Adrenal gland (tissue), 12 donors: ENCODE results near the gene VBP1. TPM values are rescaled to one million over a fixed set of nuclear protein-coding genes. Genes with fewer than 3 reads are reported as not detected.
A peak's percentile ranks its signal among the peaks of the same experiment; 100 is the strongest.
"Not testable (repeated sequence)": the region's sequence is repeated elsewhere in the genome, so short reads cannot be mapped to it uniquely, and the experiment has no call there.

Source experiments
- DNase-seq, 7 donors: peaks; one replicate each; pipeline ENCODE4 v3.0.0-alpha.2; 2019 to 2020
- H3K27ac ChIP-seq, 5 donors: fragments of 200-600 bp; sonication (generic) in 4 of 5; 1 replicate in 3 of 5; 2 replicates in 2 of 5; pipeline versions ENCODE4 v1.5.1 to v1.8.0; 2016 to 2020; ENCODE audit warnings: mild to moderate bottlenecking in 1 of 5
- H3K27me3 ChIP-seq: fragments of 200-600 bp; 2 replicates; pipeline ENCODE4 v1.8.0; 2021
- H3K36me3 ChIP-seq, 2 donors: fragments of 200-600 bp; replicated peaks in 1 of 2; 1 replicate in 1 of 2; 2 replicates in 1 of 2; pipeline versions ENCODE4 v1.5.1 to v1.8.0; 2018 to 2022
- H3K4me1 ChIP-seq, 2 donors: fragments of 200-600 bp; replicated peaks in 1 of 2; 1 replicate in 1 of 2; 2 replicates in 1 of 2; pipeline versions ENCODE4 v1.5.1 to v1.8.0; 2018 to 2021
- H3K4me3 ChIP-seq, 4 donors: fragments of 200-600 bp; sonication (generic) in 3 of 4; one replicate each; pipeline ENCODE4 v1.5.1; 2016 to 2018
- H3K9me3 ChIP-seq, 3 donors: fragments of 200-600 bp; sonication (generic) in 1 of 3; replicated peaks in 1 of 3; 1 replicate in 2 of 3; 2 replicates in 1 of 3; pipeline versions ENCODE4 v1.5.1 to v1.8.0; 2016 to 2021
- CTCF ChIP-seq, 6 experiments: fragments of 450-650 bp in 4 of 6; fragments of 200-600 bp in 2 of 6; sonication (generic) in 1 of 6; IDR thresholded peaks; 1 replicate in 5 of 6; 2 replicates in 1 of 6; pipeline versions ENCODE4 v1.5.1 to v1.8.0; 2016 to 2021; ENCODE audit warnings: antibody characterized with exemption in 6 of 6, mild to moderate bottlenecking in 2 of 6, moderate library complexity in 1 of 6
- POLR2A ChIP-seq, 2 donors: fragments of 450-650 bp; IDR thresholded peaks; one replicate each; pipeline ENCODE4 v1.6.1; 2017; ENCODE audit warnings: antibody characterized with exemption in 2 of 2, mild to moderate bottlenecking in 2 of 2, moderate library complexity in 1 of 2
- WGBS, 4 donors: extraction: QIAGEN DNeasy Blood & Tissue Kit in 2 of 4; methylation state at CpG; one replicate each; pipeline versions ENCODE4 v1.1.5 to v1.1.7; 2013 to 2017; 5-methylcytosine and 5-hydroxymethylcytosine counted together
- intact Hi-C, 2 donors: fragments of 100-400 bp; cut with DNase I; formaldehyde crosslinking; loops; one replicate each; pipeline versions ENCODE4 v1.14.1 to v1.15.0; 2022 to 2023
- polyA plus RNA-seq, 3 donors: library from polyadenylated mRNA; stranded (reverse); fragments of 200-250 nt in 2 of 3; fragments of 350-450 nt in 1 of 3; fragmentation: Illumina TruSeq in 1 of 3; extraction: RNeasy Lipid Tissue Mini Kit (QIAGEN cat#74804) in 1 of 3; gene quantifications; one replicate each; pipeline ENCODE4 v1.2.3, GENCODE V29; 2013 to 2014
- total RNA-seq, 9 donors: library from RNA; depleted of rRNA in 4 of 9; stranded (reverse); fragments of >200 nt in 4 of 9; fragments of 120-200 nt in 1 of 9; fragmentation: NEBNext Ultra II Directional in 1 of 9; extraction: Animal tissue kit (Norgen Biotek cat#: 25700) in 1 of 9; gene quantifications; one replicate each; pipeline versions ENCODE4 v1.1.0 to v1.2.4, GENCODE V29; 2013 to 2023
- donor health status: healthy with polysubstance abuse.
- donor health status: Bipolar disorder and iron deficiency.
- donor health status: DM: yes; HTN: yes; CAD: no.
- donor health status: DM: no; HTN: no; CAD: no.
- donor health status: DM: no; HTN: no; CAD: no.
- donor health status: DM: yes; HTN: yes; CAD: no.

VBP1 gene
- total and polyA plus RNA-seq, 12 donors, result 18.2 to 94.0 (median 39.9) TPM

GRCh38 chrX:155216940-155217440 is 730 bp downstream of the VBP1 start:
- TF ChIP-seq CTCF (IDR thresholded peaks at IDR 0.05), result peak in 3 of 6 experiments; percentile 1 to 28 (median 2)
- no peak for TF ChIP-seq POLR2A (IDR thresholded peaks at IDR 0.05)
- WGBS, 4 donors, result 4 to 47% (median 20%) methylated on average over 11 of the region's 11 CpGs
- Histone ChIP-seq H3K4me1 (peaks cover 0 to 8% of the 10 kb centered on the region in 2 donors), H3K27me3 (no peaks in the 10 kb centered on the region), H3K36me3 (no peaks in the 10 kb centered on the region), H3K27ac (peak overlapping the region in 4 of 5 donors; percentile 56 to 93 (median 78)), H3K9me3 (no peaks in the 10 kb centered on the region), H3K4me3 (peak overlapping the region in 2 of 4 donors; percentile 18 to 81)
- DNase-seq, result no peak
- intact Hi-C loops, result no loop called here

- Histone ChIP-seq H3K4me3 (no peak overlapping the region), H3K4me1 (peaks cover 0 to 8% of the 10 kb centered on the region in 2 donors), H3K27ac (no peak overlapping the region), H3K36me3 (no peaks in the 10 kb centered on the region), H3K9me3 (no peaks in the 10 kb centered on the region), H3K27me3 (no peaks in the 10 kb centered on the region)
- intact Hi-C loops, result no loop called here
- DNase-seq, result no peak
- TF ChIP-seq CTCF (IDR thresholded peaks at IDR 0.05) (no peak), POLR2A (IDR thresholded peaks at IDR 0.05) (no peak)
- 74 to 100% (median 88%) methylated on average over 2 of the region's 2 CpGs for WGBS, 4 donors
Observed at GRCh38 chrX:155218777-155219176, 2.5 kb downstream of the VBP1 start.

GRCh38 chrX:155221351-155221750 is 5.1 kb downstream of the VBP1 start:
- TF ChIP-seq POLR2A (IDR thresholded peaks at IDR 0.05) (no peak), CTCF (IDR thresholded peaks at IDR 0.05) (no peak)
- Histone ChIP-seq H3K27ac (no peak overlapping the region), H3K9me3 (no peaks in the 10 kb centered on the region), H3K4me3 (no peak overlapping the region), H3K27me3 (no peaks in the 10 kb centered on the region), H3K36me3 (no peaks in the 10 kb centered on the region), H3K4me1 (peaks cover 0 to 8% of the 10 kb centered on the region in 2 donors)
- intact Hi-C loops, result no loop called here
- 87 to 94% (median 91%) methylated on average over 4 of the region's 4 CpGs for WGBS, 4 donors
- DNase-seq, result no peak

GRCh38 chrX:155223746-155224145 is 7.5 kb downstream of the VBP1 start:
- H3K4me3 ChIP-seq, H3K4me1 ChIP-seq, H3K9me3 ChIP-seq, H3K27ac ChIP-seq, intact Hi-C loops, H3K27me3 ChIP-seq, DNase-seq: not testable (repeated sequence)
- WGBS, 4 donors, result 93 to 100% (median 98%) methylated on average over 3 to 30 of the region's 30 CpGs; no CpG with 5 or more reads in 1 of the 4 donors
- peaks cover 0 to 10% of the 10 kb centered on the region in 2 donors for H3K36me3 ChIP-seq

GRCh38 chrX:155225774-155226173 is 9.5 kb downstream of the VBP1 start:
- Histone ChIP-seq H3K9me3 (no peaks in the 10 kb centered on the region), H3K27me3 (no peaks in the 10 kb centered on the region), H3K27ac (no peak overlapping the region), H3K36me3 (peaks cover 0 to 10% of the 10 kb centered on the region in 2 donors), H3K4me1 (no peaks in the 10 kb centered on the region), H3K4me3 (no peak overlapping the region)
- no peak for TF ChIP-seq CTCF (IDR thresholded peaks at IDR 0.05)
- TF ChIP-seq POLR2A (IDR thresholded peaks at IDR 0.05), result no peak
- intact Hi-C loops, result no loop called here
- no peak for DNase-seq
- WGBS, 4 donors, result 73 to 97% (median 86%) methylated on average over 3 of the region's 3 CpGs
